HG03521 (cell line): ENCODE data around the gene FRS3.
"Not testable (repeated sequence)": the region's sequence is repeated elsewhere in the genome, so short reads cannot be mapped to it uniquely, and the experiment has no call there.

Source experiments
- ATAC-seq: cut with Tn5 transposase; IDR thresholded peaks from one replicate; pipeline ENCODE4 v1.9.1; 2021; ENCODE audit warnings: mild to moderate bottlenecking, moderate library complexity; ENCODE audit not compliant: unreplicated experiment

Gene FRS3

DNA sequence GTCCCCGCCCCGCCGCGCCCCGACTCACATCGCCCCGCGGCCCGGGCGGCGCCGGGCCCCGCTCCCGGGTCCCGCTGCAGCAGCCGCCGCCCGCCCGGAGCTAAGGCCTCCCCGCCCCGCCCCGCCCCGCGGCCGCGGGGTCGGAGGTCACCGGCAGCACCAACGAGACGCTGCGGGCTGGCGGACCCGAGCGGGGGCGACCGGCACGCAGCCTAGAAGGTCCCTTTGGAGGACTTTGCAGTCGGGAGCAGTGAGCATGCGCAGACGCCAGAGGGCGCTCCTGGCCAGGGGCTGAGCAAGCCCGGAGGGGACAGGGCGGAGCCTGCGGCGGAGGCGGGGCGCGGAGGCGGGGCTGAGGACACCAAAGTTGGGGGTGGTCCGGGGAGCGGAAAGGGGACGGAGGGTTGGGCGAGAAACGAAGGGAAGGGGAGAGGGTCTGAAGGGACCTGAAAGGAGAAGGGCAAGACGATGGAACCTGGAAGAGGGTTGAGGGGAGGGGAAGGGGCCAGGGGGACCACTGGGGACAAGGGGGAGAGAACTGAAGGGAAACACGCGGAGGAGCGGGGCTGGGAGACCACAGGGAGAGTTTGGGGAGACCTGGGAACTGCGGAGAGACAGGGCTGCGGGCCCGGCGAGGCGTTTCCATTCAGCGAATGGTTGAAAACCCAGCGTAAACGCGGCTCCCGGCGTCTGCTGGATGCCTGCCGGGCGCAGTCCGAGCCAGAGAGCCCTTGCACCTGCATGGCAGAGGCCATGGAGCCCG, at the start of gene FRS3:
FRS3 (minus strand) TSS at position 113 of the 763 bp plus-strand sequence. CDS start 2,913 bp downstream, outside the sequence.
- ATAC-seq, result peak; percentile 88

DNA sequence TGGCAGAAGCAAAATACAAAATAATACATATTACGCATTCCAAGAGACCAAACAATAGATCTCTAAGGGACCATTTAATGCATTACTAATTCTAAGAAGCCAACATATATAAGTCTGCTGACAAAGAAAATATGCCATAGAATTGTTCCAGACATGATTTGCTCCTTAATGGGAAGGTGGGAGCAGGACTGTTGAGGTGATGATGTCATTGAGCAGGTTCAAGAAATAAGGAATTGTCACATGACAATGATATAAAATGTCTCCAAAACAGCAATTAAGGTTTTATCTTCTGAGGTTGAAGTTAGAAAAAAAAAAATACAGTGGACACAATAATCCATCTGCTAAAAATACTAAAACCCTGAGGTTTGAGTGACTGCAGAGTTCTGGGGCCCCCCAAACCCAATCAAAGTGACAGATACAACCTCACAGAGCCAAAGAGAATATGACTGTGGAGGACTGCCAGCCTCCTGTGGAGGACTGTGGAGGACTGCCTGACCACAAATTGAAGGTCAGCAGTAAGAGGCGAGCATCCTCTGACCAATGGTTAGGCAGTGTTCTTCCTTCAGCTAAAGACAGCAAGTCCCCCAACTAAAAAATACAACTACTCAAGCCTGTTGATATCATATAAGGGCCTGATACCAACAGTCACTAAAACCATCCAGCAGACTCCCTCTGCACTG, 46.8 kb upstream of the FRS3 start:
- ATAC-seq, result no peak

DNA sequence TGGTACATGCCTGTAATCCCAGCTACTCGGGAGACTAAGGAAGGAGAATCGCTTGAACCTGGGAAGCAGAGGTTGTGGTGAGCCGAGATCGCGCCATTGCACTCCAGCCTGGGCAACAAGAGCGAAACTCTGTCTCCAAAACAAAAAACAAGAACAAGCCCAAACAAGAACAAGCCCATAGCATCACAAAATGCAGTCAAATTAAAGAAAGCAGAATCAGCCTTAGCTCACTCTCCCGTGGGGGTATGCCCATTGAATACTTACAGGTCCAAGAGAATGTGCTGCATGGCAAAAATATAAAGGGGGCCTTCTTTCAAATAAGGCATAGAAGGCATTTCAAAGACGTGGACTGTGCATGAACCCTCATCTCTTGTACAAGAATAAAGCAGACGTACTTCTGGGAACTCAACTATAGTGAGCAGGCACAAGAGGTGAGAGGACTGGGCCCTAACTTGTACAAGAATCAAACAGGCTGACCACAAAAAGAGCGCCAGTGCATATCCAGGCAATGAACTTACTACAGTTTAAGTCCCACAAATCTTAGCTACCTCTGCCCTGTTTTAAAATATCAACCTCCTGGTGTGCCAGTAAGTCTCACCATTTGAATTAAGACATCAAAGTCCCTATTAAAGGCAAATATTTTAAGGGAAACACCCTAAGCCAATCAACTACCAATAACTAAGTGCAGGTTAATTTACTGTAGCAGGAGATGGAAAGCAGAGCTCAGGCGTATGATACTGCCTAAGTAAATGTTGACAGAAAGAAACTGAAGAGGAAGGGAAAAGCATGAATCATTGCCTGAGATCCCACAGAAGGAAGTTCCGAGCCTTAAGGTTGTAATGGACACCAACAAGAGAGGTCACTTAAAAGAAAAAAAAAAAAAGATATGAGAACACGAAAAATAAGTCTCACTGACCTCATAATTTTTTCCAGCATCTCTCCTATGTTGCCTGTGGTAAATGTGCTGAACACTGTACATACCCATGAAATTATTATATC, 45.2 kb upstream of the FRS3 start:
- ATAC-seq, result no peak

DNA sequence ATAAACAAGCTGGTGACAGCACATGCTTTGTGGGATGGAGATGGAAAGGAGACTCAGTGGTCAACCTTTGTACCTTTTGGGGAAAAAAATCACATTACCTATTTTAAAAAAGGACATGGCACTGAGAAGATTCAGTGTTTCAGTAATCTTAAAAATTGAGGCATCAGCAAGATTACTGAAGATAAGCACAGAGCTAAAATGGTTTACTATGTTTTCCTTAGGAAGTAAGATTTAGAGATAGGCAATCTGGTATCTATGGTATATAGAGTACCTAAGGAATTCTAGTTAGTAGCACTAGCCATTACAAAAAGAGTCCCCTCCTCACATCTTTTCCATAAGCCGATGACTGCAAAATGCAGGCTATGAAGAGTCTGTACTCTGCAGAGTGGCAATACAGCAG, 43.5 kb upstream of the FRS3 start:
- ATAC-seq, result no peak

DNA sequence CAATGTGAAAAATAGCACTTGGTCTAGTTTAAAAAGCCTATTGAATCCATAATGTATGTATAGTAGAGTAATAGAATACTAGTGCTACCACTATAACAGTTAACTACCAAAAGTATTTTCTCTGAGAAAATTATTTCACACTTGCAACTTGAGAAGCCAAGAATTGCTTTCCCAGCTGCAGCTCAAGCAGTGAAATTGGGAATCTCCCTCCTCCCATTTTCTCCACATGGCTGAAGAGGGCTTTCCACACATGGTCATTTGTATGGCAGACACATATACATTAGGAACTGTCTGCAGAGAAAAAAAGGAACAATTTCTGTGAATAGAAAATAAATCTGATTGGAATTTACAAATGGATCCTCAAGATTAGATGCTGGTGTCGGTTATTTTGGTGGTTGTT, 42.3 kb upstream of the FRS3 start:
- ATAC-seq, result no peak

GRCh38 chr6:41821266-41821665, 41.6 kb upstream of the FRS3 start:
- ATAC-seq, result no peak

DNA sequence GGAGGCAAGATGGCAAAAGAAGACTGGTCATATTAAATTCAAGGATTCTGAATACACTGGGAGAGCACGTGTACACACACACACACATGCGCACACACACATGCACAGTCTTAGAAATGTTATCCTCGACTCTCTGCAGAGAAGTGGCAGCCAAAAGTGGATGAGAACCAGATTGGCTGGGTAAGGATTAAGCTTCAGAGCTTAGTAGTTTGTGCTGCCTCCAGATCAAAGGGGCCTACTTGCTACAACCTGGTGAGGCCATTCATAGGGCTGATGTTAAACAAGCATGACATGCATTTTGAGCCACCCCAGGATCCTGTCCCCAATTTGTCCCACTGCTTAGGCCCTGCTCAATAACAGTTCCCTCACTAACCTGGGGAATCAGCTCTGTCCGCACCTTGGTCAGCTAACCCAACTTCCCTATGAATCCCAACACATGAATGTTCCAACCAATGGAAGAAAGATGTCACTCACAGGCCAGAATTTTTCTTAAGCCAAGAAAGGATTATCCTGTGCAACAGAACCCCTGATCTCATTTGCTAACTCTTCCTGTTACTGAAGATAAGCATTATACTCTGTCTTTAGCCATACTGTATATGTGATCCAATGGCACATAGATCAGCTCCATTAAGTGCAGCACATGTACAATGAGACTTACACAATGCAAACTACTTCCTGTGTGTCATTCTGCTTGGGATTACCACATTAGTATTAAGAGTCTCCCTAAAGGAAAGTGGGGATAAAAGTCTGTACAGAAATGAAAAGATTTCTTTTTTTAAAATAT, 38.8 kb upstream of the FRS3 start:
- no peak for ATAC-seq

GRCh38 chr6:41815587-41815986, 35.9 kb upstream of the FRS3 start:
- ATAC-seq, result no peak

DNA sequence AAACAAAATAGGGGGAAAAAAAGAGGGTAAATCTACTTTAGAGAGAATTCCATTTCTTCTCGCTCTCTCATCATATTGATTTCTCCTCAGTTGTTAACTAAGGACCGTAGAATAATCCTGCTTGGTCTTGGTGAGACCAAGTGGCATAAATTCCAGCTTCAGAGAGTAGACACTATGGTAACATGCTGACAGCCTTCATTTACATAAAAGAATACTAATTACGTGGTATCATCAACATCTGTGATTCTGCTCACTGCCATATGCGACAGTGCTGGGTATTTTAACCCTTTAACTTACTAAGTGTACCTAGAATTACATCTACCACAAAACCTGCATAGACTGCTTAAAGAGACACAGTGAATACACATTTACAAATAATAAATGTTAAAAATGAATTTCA, 34.9 kb upstream of the FRS3 start:
- no peak for ATAC-seq

DNA sequence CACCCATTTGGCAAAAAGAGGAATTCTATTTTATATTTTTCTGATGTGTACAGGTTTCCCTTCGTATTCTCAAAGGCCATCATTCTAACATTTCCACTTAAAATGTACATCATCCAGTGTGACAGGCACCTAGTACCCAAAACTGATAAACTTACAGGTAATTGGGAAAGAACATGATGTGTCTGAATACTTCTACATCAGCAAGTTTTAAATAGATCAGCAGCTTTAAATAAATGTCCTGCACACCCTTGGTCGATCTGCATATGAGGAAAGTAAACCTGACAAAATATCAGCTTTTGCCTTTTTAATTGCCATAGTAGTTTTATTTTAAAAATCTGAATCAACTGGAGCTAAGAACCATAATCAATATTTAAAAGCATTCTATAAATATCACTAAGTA, 34.3 kb upstream of the FRS3 start:
- ATAC-seq, result no peak

GRCh38 chr6:41813469-41813868, 33.8 kb upstream of the FRS3 start:
- ATAC-seq, result no peak

GRCh38 chr6:41811946-41812345, 32.2 kb upstream of the FRS3 start:
- not testable (repeated sequence) for ATAC-seq

DNA sequence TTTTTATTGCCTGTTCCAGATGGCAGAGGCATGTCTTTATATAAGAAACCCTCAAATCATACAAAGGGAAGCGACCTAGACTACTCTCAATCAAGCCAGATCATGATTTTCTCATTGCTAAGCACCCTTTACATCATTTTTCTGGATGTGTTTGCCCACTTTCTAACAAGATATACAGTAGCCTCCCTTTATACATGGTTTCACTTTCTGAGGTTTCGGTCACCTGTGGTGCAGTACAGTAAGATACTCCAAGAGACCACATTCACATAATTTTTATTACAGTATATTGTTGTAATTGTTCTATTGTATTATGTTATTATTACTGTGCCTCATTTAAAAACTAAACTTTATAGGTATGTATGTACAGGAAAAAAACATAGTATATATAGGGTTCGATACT, 31.4 kb upstream of the FRS3 start:
- ATAC-seq, result no peak

GRCh38 chr6:41805830-41806774, 26.4 kb upstream of the FRS3 start:
- ATAC-seq, result no peak

DNA sequence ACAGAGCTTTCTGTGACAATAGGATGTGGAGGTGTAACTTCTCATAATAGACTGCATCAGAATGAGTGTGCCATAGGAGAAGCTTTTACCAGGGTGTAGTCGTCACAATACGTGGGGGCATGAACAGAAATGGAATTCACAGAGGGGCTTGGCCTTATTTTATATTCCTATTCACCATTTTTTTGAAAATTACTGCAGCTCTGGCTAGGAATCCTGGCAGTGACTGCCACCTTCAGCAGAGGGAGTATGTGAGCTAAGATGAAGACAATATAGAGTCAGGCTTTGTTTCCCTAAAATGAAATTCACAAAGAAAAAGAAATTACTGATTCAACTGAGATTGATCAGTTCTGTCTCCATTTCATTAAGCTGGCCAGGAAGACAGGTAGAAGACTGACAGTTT, 21.7 kb upstream of the FRS3 start:
- no peak for ATAC-seq

- ATAC-seq, result no peak
Observed at GRCh38 chr6:41799559-41799911, 19.8 kb upstream of the FRS3 start.

DNA sequence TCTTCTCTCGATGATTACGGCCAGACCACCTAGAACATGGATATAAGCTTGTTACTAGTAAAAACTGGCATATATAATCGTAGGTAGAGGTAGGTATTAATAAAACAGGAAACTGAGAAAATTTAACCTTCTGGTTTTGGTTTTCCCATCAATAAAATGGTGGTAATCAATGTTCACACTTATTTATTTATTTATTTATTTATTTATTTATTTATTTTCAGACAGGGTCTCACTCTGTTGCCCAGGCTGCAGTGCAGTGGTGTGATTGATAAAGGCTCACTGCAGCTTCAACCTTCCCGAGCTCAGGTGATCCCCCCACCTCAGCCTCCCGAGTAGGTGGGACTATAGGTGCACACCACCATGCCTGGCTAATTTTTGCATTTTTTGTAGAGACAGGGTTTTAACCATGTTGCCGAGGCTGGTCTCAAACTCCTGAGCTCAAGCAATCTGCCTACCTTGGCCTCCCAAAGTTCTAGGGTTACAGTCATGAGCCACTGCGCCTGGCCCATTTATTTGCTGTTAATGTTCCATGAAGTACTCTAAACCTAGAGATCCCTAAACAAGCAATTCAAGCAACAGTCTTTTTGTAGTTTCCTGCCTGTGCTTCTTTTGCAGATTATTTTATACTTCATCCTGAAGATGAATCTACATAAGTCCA, 19.3 kb upstream of the FRS3 start:
- no peak for ATAC-seq

- ATAC-seq, result no peak
Observed at GRCh38 chr6:41796474-41796873, 16.8 kb upstream of the FRS3 start.

DNA sequence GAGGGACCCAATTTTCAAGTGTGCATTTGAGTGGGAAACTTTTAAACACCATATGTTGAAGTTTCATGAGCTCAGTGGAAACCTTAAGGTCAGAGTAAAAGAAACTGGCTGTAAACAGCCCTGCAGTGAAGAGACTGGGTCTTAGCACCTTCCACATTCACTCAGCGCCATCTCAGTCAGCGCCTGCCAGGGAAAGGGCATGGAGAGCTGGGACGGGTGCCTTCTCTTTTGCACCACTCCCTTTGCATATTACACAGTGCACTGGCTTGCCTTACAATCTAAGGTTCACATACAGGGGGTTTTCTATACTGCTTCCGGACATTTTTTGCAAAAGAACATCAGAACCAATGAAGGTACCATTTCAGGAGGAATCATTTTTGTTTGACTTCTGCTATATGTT, 12.3 kb upstream of the FRS3 start:
- ATAC-seq, result no peak
